Astrocyte (in vitro differentiated cells and primary cell): ENCODE data around the gene TMEM273.

ENCODE experiments used
- CTCF ChIP-seq: IDR thresholded peaks from 2 replicates; pipeline ENCODE4 v1.5.1; 2011; ENCODE audit warnings: low read depth, mild to moderate bottlenecking, inconsistent platforms, low read length, moderate library complexity; ENCODE audit not compliant: insufficient read depth
- EZH2 ChIP-seq: IDR thresholded peaks from 2 replicates; pipeline ENCODE4 v1.6.1; 2012; ENCODE audit warnings: mild to moderate bottlenecking, low read length, inconsistent platforms; ENCODE audit not compliant: insufficient read depth

GRCh38 chr10:49141541-49142332, 46.5 kb downstream of the TMEM273 start:
- TF ChIP-seq CTCF, result no peak
- no peak for TF ChIP-seq EZH2
